ENCODE results near the gene ARHGAP4.

Gene ARHGAP4

DNA sequence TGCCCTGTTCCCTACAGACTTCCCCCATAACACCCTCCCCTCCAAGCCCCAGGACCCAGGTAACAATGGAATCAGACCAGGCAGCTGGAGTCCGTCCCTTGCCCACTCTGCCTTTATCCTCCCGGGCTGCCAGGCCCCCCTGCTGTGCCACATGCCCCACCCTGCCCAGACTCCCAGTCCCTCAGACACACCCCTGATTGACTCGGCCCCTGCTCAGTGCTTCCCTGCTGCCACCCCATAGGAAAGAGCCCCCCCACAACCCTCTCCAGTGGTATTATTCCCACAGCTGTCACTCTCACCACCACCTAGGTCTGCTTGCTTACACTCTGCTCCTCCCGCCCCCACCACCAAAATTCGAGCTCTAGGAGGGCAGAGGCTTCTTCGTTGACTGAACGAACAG lies 13.5 kb upstream of the ARHGAP4 start:
- TF ChIP-seq, protein P1, sequence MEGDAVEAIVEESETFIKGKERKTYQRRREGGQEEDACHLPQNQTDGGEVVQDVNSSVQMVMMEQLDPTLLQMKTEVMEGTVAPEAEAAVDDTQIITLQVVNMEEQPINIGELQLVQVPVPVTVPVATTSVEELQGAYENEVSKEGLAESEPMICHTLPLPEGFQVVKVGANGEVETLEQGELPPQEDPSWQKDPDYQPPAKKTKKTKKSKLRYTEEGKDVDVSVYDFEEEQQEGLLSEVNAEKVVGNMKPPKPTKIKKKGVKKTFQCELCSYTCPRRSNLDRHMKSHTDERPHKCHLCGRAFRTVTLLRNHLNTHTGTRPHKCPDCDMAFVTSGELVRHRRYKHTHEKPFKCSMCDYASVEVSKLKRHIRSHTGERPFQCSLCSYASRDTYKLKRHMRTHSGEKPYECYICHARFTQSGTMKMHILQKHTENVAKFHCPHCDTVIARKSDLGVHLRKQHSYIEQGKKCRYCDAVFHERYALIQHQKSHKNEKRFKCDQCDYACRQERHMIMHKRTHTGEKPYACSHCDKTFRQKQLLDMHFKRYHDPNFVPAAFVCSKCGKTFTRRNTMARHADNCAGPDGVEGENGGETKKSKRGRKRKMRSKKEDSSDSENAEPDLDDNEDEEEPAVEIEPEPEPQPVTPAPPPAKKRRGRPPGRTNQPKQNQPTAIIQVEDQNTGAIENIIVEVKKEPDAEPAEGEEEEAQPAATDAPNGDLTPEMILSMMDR (IDR thresholded peaks at IDR 0.05; ENCODE audit: low read length) = no peak
- no peak for TF ChIP-seq EZH2 (IDR thresholded peaks at IDR 0.05; ENCODE audit: borderline replicate concordance, low read length)
- no peaks in the 10 kb centered on the region for H3K27me3 ChIP-seq (ENCODE audit: insufficient read depth, low read length)
- H3K79me2 ChIP-seq (ENCODE audit: insufficient read depth, low read length) = no peaks in the 10 kb centered on the region
- no peaks in the 10 kb centered on the region for H3K36me3 ChIP-seq (ENCODE audit: insufficient read depth, low read length)
- no peaks in the 10 kb centered on the region for H3F3A ChIP-seq (ENCODE audit: insufficient read depth, low read length)
- peak overlapping the region; percentile 32; the same call in 1 of the 2 replicates for H3K4me2 ChIP-seq (ENCODE audit: low read length)
- H3K9ac ChIP-seq (ENCODE audit: low read length) = no peak overlapping the region
- H4K20me1 ChIP-seq (ENCODE audit: insufficient read depth, low read length) = no peaks in the 10 kb centered on the region
- H3K27ac ChIP-seq (ENCODE audit: low read depth, low read length, poor library complexity, severe bottlenecking) = peak overlapping the region; percentile 55
- H3K4me3 ChIP-seq (ENCODE audit: low read depth, low read length, poor library complexity, severe bottlenecking) = no peak overlapping the region
- H2AFZ ChIP-seq (ENCODE audit: low read length) = no peak overlapping the region
- peaks cover 33% of the 10 kb centered on the region for H3K4me1 ChIP-seq (ENCODE audit: insufficient read depth, low read length, severe bottlenecking)
- H3K9me3 ChIP-seq (ENCODE audit: low read length) = no peaks in the 10 kb centered on the region
- no peaks in the 10 kb centered on the region for H3K9me2 ChIP-seq (ENCODE audit: low read depth, low read length)

DNA sequence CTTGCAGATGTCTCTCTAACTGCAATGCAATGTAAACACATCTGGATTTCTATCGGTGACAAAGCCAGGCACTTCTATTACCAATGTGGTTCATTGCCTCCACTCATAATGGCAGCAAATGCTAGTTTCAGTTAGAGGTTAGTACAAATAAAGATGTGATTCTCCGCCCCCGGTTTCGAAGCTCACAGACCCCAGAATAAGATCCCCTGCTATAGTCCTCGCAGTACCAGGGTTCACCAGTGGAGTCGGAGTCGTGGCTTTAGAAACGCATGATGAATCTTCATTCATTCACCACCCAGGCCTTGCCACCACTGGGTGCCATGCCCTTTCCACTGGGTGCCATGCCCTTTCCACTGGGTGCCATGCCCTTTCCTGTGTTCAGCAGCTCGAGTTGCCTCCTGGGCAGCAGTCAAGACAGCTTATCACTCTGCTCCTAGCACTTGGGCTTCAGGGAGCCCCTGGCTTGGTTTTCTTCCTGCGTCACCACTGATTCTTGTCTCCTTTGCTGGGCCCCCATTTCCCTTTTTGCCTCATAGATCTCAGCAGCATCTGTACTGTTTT lies 12.2 kb upstream of the ARHGAP4 start:
- H3K9me3 ChIP-seq (ENCODE audit: low read length) = no peaks in the 10 kb centered on the region
- no peaks in the 10 kb centered on the region for H3K36me3 ChIP-seq (ENCODE audit: insufficient read depth, low read length)
- no peaks in the 10 kb centered on the region for H3K27me3 ChIP-seq (ENCODE audit: insufficient read depth, low read length)
- no peaks in the 10 kb centered on the region for H4K20me1 ChIP-seq (ENCODE audit: insufficient read depth, low read length)
- H3K27ac ChIP-seq (ENCODE audit: low read depth, low read length, poor library complexity, severe bottlenecking) = peak overlapping the region; percentile 45
- no peaks in the 10 kb centered on the region for H3F3A ChIP-seq (ENCODE audit: insufficient read depth, low read length)
- H3K9ac ChIP-seq (ENCODE audit: low read length) = no peak overlapping the region
- H2AFZ ChIP-seq (ENCODE audit: low read length) = no peak overlapping the region
- peaks cover 31% of the 10 kb centered on the region for H3K4me1 ChIP-seq (ENCODE audit: insufficient read depth, low read length, severe bottlenecking)
- H3K4me3 ChIP-seq (ENCODE audit: low read depth, low read length, poor library complexity, severe bottlenecking) = no peak overlapping the region
- TF ChIP-seq EZH2 (IDR thresholded peaks at IDR 0.05; ENCODE audit: borderline replicate concordance, low read length) = no peak
- TF ChIP-seq, protein P1 (IDR thresholded peaks at IDR 0.05; ENCODE audit: low read length) = no peak
- no peaks in the 10 kb centered on the region for H3K9me2 ChIP-seq (ENCODE audit: low read depth, low read length)
- no peak overlapping the region for H3K4me2 ChIP-seq (ENCODE audit: low read length)
- H3K79me2 ChIP-seq (ENCODE audit: insufficient read depth, low read length) = no peaks in the 10 kb centered on the region

DNA sequence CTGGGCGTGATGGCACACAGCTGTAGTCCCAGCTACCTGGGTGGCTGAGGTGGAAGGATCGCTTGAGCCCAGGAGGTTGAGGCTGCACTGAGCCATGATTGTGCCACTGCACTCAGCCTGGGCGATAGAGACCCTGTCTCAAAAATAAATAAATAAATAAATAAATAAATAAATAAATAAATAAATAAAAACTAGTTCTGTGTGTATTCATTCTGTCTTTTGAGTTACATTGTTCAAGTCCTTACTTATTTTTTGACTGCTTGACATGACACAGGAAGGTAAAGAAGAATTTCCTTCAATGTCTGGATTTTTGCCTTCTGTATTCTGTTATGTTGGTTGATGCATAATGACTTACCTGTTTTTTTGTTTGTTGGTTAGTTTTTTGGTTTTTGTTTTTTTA lies 11.0 kb upstream of the ARHGAP4 start:
- H3K4me2 ChIP-seq (ENCODE audit: low read length) = no peak overlapping the region
- H3K4me1 ChIP-seq (ENCODE audit: insufficient read depth, low read length, severe bottlenecking) = peaks cover 28% of the 10 kb centered on the region
- H3K79me2 ChIP-seq (ENCODE audit: insufficient read depth, low read length) = no peaks in the 10 kb centered on the region
- no peak overlapping the region for H3K4me3 ChIP-seq (ENCODE audit: low read depth, low read length, poor library complexity, severe bottlenecking)
- no peaks in the 10 kb centered on the region for H4K20me1 ChIP-seq (ENCODE audit: insufficient read depth, low read length)
- TF ChIP-seq, protein P1 (IDR thresholded peaks at IDR 0.05; ENCODE audit: low read length) = no peak
- TF ChIP-seq EZH2 (IDR thresholded peaks at IDR 0.05; ENCODE audit: borderline replicate concordance, low read length) = no peak
- no peaks in the 10 kb centered on the region for H3K9me2 ChIP-seq (ENCODE audit: low read depth, low read length)
- H3K9ac ChIP-seq (ENCODE audit: low read length) = no peak overlapping the region
- H3K27me3 ChIP-seq (ENCODE audit: insufficient read depth, low read length) = no peaks in the 10 kb centered on the region
- H3K27ac ChIP-seq (ENCODE audit: low read depth, low read length, poor library complexity, severe bottlenecking) = no peak overlapping the region
- no peaks in the 10 kb centered on the region for H3K9me3 ChIP-seq (ENCODE audit: low read length)
- no peaks in the 10 kb centered on the region for H3F3A ChIP-seq (ENCODE audit: insufficient read depth, low read length)
- peaks cover 5% of the 10 kb centered on the region; the same call in 1 of the 2 replicates for H3K36me3 ChIP-seq (ENCODE audit: insufficient read depth, low read length)
- no peak overlapping the region for H2AFZ ChIP-seq (ENCODE audit: low read length)
